K562 (cell line): ENCODE data around the gene TFEC. TPM values are rescaled to one million over a fixed set of nuclear protein-coding genes. Genes with fewer than 3 reads are reported as not detected.

Source experiments
- ATAC-seq: fragments of 200-7000 bp; cut with Tn5 transposase; 3 replicates; pipeline ENCODE4 v1.9.1; 2020; ENCODE audit warnings: moderate library complexity
- BruUV-seq: library from RNA; stranded (reverse); fragments of 400-500 nt; replicated peaks from 2 replicates; lab custom pipeline; 2021; lab: Mats Ljungman, UMichigan
- CTCF ChIA-PET: fragments of 300-600 bp; formaldehyde crosslinking; extraction: SDS; loops from one replicate; lab custom pipeline; 2021; ENCODE audit warnings: low intra/inter-chr PET ratio; lab: Yijun Ruan, JAX
- POLR2A ChIA-PET: fragments of 300-600, 350-650 bp; sonication (Branson Sonifier 250); formaldehyde crosslinking; extraction: SDS; loops from one replicate; lab custom pipeline; 2021; ENCODE audit warnings: antibody characterized with exemption, inconsistent platforms; lab: Yijun Ruan, JAX
- DNase-seq, 4 experiments: peaks; one replicate each; pipeline versions ENCODE4 v3.0.0 to v3.0.0-alpha.2; 2011 to 2018; ENCODE audit warnings: low spot score in 3 of 4, mixed read lengths in 3 of 4; ENCODE audit errors: extremely low read depth in 1 of 4
- FAIRE-seq: peaks from 2 replicates; lab custom pipeline; 2011; peaks lifted over from hg19 to GRCh38; lab: Jason Lieb, UNC
- H2AFZ ChIP-seq: 2 replicates; pipeline ENCODE4 v1.6.0; 2011; ENCODE audit warnings: low read depth, low read length, control low read depth, inconsistent platforms
- H3K27ac ChIP-seq: fragments of 200-600 bp; 3 replicates; pipeline ENCODE4 v1.8.0; 2011; ENCODE audit warnings: low read depth, mild to moderate bottlenecking, control low read depth, inconsistent platforms, low read length, moderate library complexity, mixed read lengths; ENCODE audit errors: extremely low read depth
- H3K27me3 ChIP-seq, 2 experiments: fragments of 300-600 bp in 1 of 2; 2 replicates in 1 of 2; 3 replicates in 1 of 2; pipeline versions ENCODE4 v1.6.0 to v1.8.0; 2011; ENCODE audit warnings: inconsistent platforms in 2 of 2, low read length in 2 of 2, mild to moderate bottlenecking in 1 of 2, mixed read lengths in 1 of 2, moderate library complexity in 1 of 2; ENCODE audit not compliant: control insufficient read depth in 2 of 2, insufficient read depth in 2 of 2
- H3K36me3 ChIP-seq: fragments of 300-600 bp; 3 replicates; pipeline ENCODE4 v1.8.0; 2011; ENCODE audit warnings: mild to moderate bottlenecking, low read length, inconsistent platforms; ENCODE audit not compliant: control insufficient read depth, insufficient read depth
- H3K4me1 ChIP-seq, 2 experiments: fragments of 200-600 bp in 1 of 2; replicated peaks in 1 of 2; 2 replicates in 1 of 2; 3 replicates in 1 of 2; pipeline versions ENCODE4 v1.5.1 to v1.8.0; 2011; ENCODE audit warnings: inconsistent platforms in 2 of 2, low read length in 2 of 2, mild to moderate bottlenecking in 1 of 2, mixed read lengths in 1 of 2, moderate library complexity in 1 of 2; ENCODE audit not compliant: control insufficient read depth in 2 of 2, insufficient read depth in 2 of 2
- H3K4me2 ChIP-seq: 2 replicates; pipeline ENCODE4 v1.6.1; 2011; ENCODE audit warnings: low read length, control low read depth, inconsistent platforms, mixed read lengths; ENCODE audit not compliant: insufficient read depth
- H3K4me3 ChIP-seq: fragments of 200-600 bp; sonication (generic), shearing (Covaris generic); 2 replicates; pipeline ENCODE4 v1.5.1; 2016; ENCODE audit warnings: control low read depth, inconsistent platforms
- H3K79me2 ChIP-seq: fragments of 200-600 bp; 3 replicates; pipeline ENCODE4 v1.8.0; 2011; ENCODE audit warnings: low read length, inconsistent platforms; ENCODE audit not compliant: control insufficient read depth, insufficient read depth
- H3K9ac ChIP-seq, 2 experiments: 2 replicates each; pipeline versions ENCODE4 v1.6.0 to v1.6.1; 2011; ENCODE audit warnings: low read depth in 2 of 2, low read length in 2 of 2, control low read depth in 1 of 2, inconsistent platforms in 1 of 2, mild to moderate bottlenecking in 1 of 2, mixed read lengths in 1 of 2; ENCODE audit not compliant: insufficient read depth in 1 of 2
- H3K9me1 ChIP-seq: one replicate; pipeline ENCODE4 v1.6.0; 2011; ENCODE audit warnings: inconsistent platforms, mild to moderate bottlenecking, low read length, moderate library complexity; ENCODE audit not compliant: control insufficient read depth, insufficient read depth
- H3K9me3 ChIP-seq: replicated peaks from 2 replicates; pipeline ENCODE4 v1.5.1; 2011; ENCODE audit warnings: low read depth, low read length, inconsistent platforms; ENCODE audit not compliant: control insufficient read depth, insufficient read depth
- H4K20me1 ChIP-seq: replicated peaks from 2 replicates; pipeline ENCODE4 v1.6.1; 2011; ENCODE audit warnings: low read length, inconsistent platforms, mixed read lengths; ENCODE audit not compliant: control insufficient read depth, insufficient read depth
- ADNP ChIP-seq: fragments of 200-800 bp; sonication (Bioruptor generic); IDR thresholded peaks from 2 replicates; pipeline ENCODE4 v1.6.1; 2016; ENCODE audit warnings: missing genetic modification characterization, missing compliant biosample characterization
- CBX1 ChIP-seq: sonication (generic); IDR thresholded peaks from 2 replicates; pipeline ENCODE4 v1.6.1; 2016; ENCODE audit warnings: antibody characterized with exemption, low read depth, mild to moderate bottlenecking
- CTCF ChIP-seq, 3 experiments: IDR thresholded peaks in 2 of 3; conservative IDR thresholded peaks in 1 of 3; 2 replicates each; pipeline ENCODE4 v1.5.1; 2011 to 2012; ENCODE audit warnings: low read length in 3 of 3, mild to moderate bottlenecking in 3 of 3, control low read depth in 2 of 3, improper control_type of control experiment in 1 of 3, inconsistent platforms in 1 of 3, low read depth in 1 of 3, mixed read lengths in 1 of 3, moderate library complexity in 1 of 3; ENCODE audit not compliant: insufficient read depth in 2 of 3
- NBN ChIP-seq: fragments of 450-650 bp; IDR thresholded peaks from 2 replicates; pipeline ENCODE4 v1.6.1; 2016; ENCODE audit warnings: low read depth, mild to moderate bottlenecking
- RAD21 ChIP-seq, 2 experiments: fragments of 250-450 bp in 1 of 2; fragments of 450-650 bp in 1 of 2; sonication (Bioruptor Pico) in 1 of 2; formaldehyde crosslinking in 1 of 2; IDR thresholded peaks in 1 of 2; conservative IDR thresholded peaks in 1 of 2; 2 replicates each; pipeline versions ENCODE4 v1.4.0 to v1.8.0; 2020 to 2022; ENCODE audit warnings: mild to moderate bottlenecking in 2 of 2, moderate library complexity in 1 of 2
- REST ChIP-seq, 2 experiments: fragments of 450-650 bp; formaldehyde crosslinking in 1 of 2; IDR thresholded peaks; 2 replicates each; pipeline versions ENCODE4 v1.4.0 to v1.6.1; 2014 to 2020; ENCODE audit warnings: mild to moderate bottlenecking in 2 of 2, borderline replicate concordance in 1 of 2, low read depth in 1 of 2
- ZC3H11A ChIP-seq: IDR thresholded peaks from 2 replicates; pipeline ENCODE4 v1.6.1; 2012; ENCODE audit warnings: low read depth, low read length, improper control_type of control experiment
- WGBS: fragments of 100-300 bp; shearing (Covaris generic); methylation state at CpG from one replicate; pipeline ENCODE4 v1.1.6; 2016; ENCODE audit warnings: low coverage, mixed read lengths; ENCODE audit not compliant: insufficient coverage; ENCODE audit errors: missing lambda C conversion rate; 5-methylcytosine and 5-hydroxymethylcytosine counted together
- in situ Hi-C: fragments of 300-500 bp; cut with MboI; formaldehyde crosslinking; loops from 4 replicates; pipeline ENCODE4 v1.15.0; 2018; ENCODE audit warnings: inconsistent platforms, mixed read lengths
- intact Hi-C: fragments of 100-400 bp; cut with micrococcal nuclease; formaldehyde crosslinking; loops from 2 replicates; pipeline ENCODE4 v1.14.2; 2022
- polyA plus RNA-seq, 8 experiments: library from polyadenylated mRNA; depleted of rRNA in 4 of 8; stranded (reverse) in 5 of 8; unstranded in 3 of 8; fragments of >200 nt; fragmentation: Nextera tagmentation in 2 of 8; fragmentation: Illumina TruSeq in 1 of 8; extraction: Ambion mirVana in 2 of 8; extraction: Trizol in 1 of 8; gene quantifications; 2 replicates each; pipeline versions ENCODE4 v1.2.1 to v1.2.3, GENCODE V29; 2011 to 2014; ENCODE audit warnings: inconsistent platforms in 1 of 8, missing spikeins in 1 of 8
- total RNA-seq, 7 experiments: library from RNA; depleted of rRNA in 6 of 7; stranded (reverse); fragments of >200 nt in 6 of 7; fragmentation: Illumina TruSeq in 2 of 7; extraction: Trizol in 2 of 7; gene quantifications; 2 replicates each; pipeline versions ENCODE4 v1.2.1 to v1.2.3, GENCODE V29; 2011 to 2021; ENCODE audit warnings: low replicate concordance in 1 of 7
- TF ChIP-seq, protein P1 (sequence below): fragments of 450-650 bp; formaldehyde crosslinking; IDR thresholded peaks from 2 replicates; pipeline ENCODE4 v1.4.0; 2020; ENCODE audit warnings: mild to moderate bottlenecking, moderate library complexity

The TFEC gene
- total and polyA plus RNA-seq, 9 of the 15 experiments (the other 6 are each of a cell fraction or from before 2014, with no cell fraction given): 0.01 TPM; not detected in 8

GRCh38 chr7:115910541-115911164 lies 119.9 kb downstream of the TFEC start:
- H3K9me3 ChIP-seq: no peaks in the 10 kb centered on the region
- H3K4me3 ChIP-seq: no peak overlapping the region
- WGBS: 0% methylated on average over 5 of the region's 5 CpGs
- TF ChIP-seq REST (IDR thresholded peaks at IDR 0.05; ENCODE audit: borderline replicate concordance): peak; percentile 32; the same call in 1 of the 2 replicates
- no peak for TF ChIP-seq REST (CRISPR knock-in tag; IDR thresholded peaks at IDR 0.05; ENCODE audit: low read depth)
- TF ChIP-seq, protein P1, sequence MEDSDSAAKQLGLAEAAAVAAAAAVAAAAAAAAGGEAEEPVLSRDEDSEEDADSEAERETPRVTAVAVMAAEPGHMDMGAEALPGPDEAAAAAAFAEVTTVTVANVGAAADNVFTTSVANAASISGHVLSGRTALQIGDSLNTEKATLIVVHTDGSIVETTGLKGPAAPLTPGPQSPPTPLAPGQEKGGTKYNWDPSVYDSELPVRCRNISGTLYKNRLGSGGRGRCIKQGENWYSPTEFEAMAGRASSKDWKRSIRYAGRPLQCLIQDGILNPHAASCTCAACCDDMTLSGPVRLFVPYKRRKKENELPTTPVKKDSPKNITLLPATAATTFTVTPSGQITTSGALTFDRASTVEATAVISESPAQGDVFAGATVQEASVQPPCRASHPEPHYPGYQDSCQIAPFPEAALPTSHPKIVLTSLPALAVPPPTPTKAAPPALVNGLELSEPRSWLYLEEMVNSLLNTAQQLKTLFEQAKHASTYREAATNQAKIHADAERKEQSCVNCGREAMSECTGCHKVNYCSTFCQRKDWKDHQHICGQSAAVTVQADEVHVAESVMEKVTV: 0 out of 2 replicates have a peak, but pooled peaks have one; percentile 31
- no peak for TF ChIP-seq NBN
- peak; percentile 59 to 73; a peak in 3 of 4 replicates for TF ChIP-seq RAD21 (CRISPR knock-in tag; conservative IDR thresholded peaks at IDR 0.05 in 1 of 2, IDR thresholded peaks at IDR 0.05 in 1 of 2)
- TF ChIP-seq CBX1: no peak
- no peak for TF ChIP-seq ZC3H11A
- TF ChIP-seq ADNP (tag): no peak
- TF ChIP-seq CTCF (IDR thresholded peaks at IDR 0.05 in 2 of 3, conservative IDR thresholded peaks at IDR 0.05 in 1 of 3; ENCODE audit: insufficient read depth in 2 of 3, low read depth in 1 of 3, low read length in 3 of 3): peak in 2 of 3 experiments; percentile 25 to 40; a peak in 2 of 6 replicates
- no peak overlapping the region for H3K9ac ChIP-seq
- no peak overlapping the region for H3K27ac ChIP-seq
- ATAC-seq (no peak), DNase-seq (peak in 1 of 4 experiments; percentile 9), FAIRE-seq (no peak)
- BruUV-seq: no TSS peak
- intact Hi-C loops: loop anchor here (5.0 kb wide), 1 partner anchor 1883 kb away; no protein-coding TSS in a partner anchor
- no peak overlapping the region for H3K4me2 ChIP-seq
- H3K9me1 ChIP-seq: no peaks in the 10 kb centered on the region
- in situ Hi-C loops: no loop called here
- no peaks in the 10 kb centered on the region for H3K79me2 ChIP-seq
- H3K27me3 ChIP-seq: no peaks in the 10 kb centered on the region
- H3K36me3 ChIP-seq: no peaks in the 10 kb centered on the region
- H2AFZ ChIP-seq: no peak overlapping the region
- CTCF ChIA-PET: no interaction called here
- H4K20me1 ChIP-seq: no peaks in the 10 kb centered on the region
- POLR2A ChIA-PET: no interaction called here
- no peaks in the 10 kb centered on the region for H3K4me1 ChIP-seq
